Activated effector memory CD4-positive, alpha-beta T cell treated with anti-CD3 and anti-CD28 coated beads, Interleukin-2, amount 50 U/mL, for 16 hours (primary cell): ENCODE data around the gene DNAJB14.

Experiments
- DNase-seq: peaks from one replicate; pipeline ENCODE4 v3.0.0-alpha.2; 2020

The DNAJB14 gene

GRCh38 chr4:99861120-99861905, 85.1 kb downstream of the DNAJB14 start:
- DNase-seq: no peak

GRCh38 chr4:99860521-99860920, 85.9 kb downstream of the DNAJB14 start:
- no peak for DNase-seq

GRCh38 chr4:99859618-99860017, 86.8 kb downstream of the DNAJB14 start:
- DNase-seq: no peak

GRCh38 chr4:99857307-99857706, 89.1 kb downstream of the DNAJB14 start:
- no peak for DNase-seq

GRCh38 chr4:99856166-99856565, 90.3 kb downstream of the DNAJB14 start:
- DNase-seq: no peak

- DNase-seq: no peak
These were observed 90.7 kb downstream of the DNAJB14 start for GRCh38 chr4:99855678-99856077.

GRCh38 chr4:99853999-99854398, 92.4 kb downstream of the DNAJB14 start:
- no peak for DNase-seq

- DNase-seq: no peak
These were observed 93.2 kb downstream of the DNAJB14 start for GRCh38 chr4:99853190-99853589.

GRCh38 chr4:99852199-99852749, 94.1 kb downstream of the DNAJB14 start:
- DNase-seq: no peak

GRCh38 chr4:99848591-99849001, 97.8 kb downstream of the DNAJB14 start:
- no peak for DNase-seq

GRCh38 chr4:99847362-99847976, 98.9 kb downstream of the DNAJB14 start:
- no peak for DNase-seq

GRCh38 chr4:99846891-99847290, 99.5 kb downstream of the DNAJB14 start:
- DNase-seq: no peak
